Measurements from ENCODE around the gene LRRC53.

Gene LRRC53

GRCh38 chr1:74496669-74497068 is 15.7 kb downstream of the LRRC53 start:
- no peak for DNase-seq (ENCODE audit: low spot score)

DNA sequence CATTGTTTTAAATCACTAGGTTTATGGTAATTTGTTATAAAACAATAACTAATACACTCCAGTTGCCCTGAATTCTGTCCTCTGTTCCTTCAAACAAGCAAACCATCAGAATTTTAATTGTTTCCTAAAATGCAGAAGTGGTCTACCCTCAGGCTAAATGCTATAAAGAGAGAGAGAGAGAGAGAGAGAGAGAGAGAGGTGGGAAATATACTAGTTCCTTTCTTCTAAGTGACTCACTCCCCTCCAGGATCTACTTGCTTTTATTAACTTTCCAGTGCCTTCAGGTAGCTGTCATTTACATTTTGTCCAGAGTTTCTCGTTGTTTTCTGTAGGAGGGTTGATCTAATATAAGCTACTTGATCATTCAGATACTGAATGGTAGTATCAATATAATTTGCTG is 26.4 kb downstream of the LRRC53 start:
- no peak for DNase-seq (ENCODE audit: low spot score)

GRCh38 chr1:74485622-74486021 is 26.8 kb downstream of the LRRC53 start:
- DNase-seq (ENCODE audit: low spot score): no peak

DNA sequence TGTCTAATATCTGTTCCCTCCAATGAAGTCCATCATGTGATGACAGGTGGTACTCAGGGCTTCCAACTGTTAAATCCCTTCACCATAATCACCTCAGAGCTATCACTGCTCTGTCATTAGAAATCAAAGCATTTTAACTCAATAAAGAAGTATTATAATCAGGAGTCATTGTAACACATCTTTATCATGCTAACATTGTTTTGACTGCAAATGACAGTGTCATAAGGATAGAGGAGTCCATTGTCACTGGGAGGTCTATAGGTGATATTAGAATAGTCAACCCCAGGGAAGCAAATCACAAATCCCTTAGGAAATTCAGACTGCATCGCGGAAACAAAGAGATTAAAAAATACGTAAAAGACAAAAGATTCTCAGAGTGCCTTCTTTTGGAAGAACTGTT is 30.8 kb downstream of the LRRC53 start:
- no peak for DNase-seq (ENCODE audit: low spot score)

- DNase-seq (ENCODE audit: low spot score): no peak
Measured at GRCh38 chr1:74480068-74480467, 32.3 kb downstream of the LRRC53 start.

DNA sequence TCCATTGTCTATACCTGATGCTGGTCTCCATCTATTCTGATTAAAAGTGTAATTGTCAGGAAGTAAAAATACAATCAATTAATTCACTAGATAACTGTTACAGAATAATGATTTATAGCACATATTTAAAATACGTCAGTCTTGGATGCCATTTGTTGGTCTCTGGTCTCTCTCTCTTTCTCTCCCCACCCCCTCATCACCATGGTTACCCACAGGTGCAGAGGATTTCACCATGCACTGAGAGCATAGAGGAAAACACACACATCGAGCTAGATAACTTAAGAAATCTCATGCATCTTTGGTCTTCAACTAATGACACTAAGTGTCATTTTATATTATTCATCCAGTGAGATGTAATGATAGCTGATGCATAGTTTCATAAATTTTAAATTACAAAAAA is 33.4 kb downstream of the LRRC53 start:
- no peak for DNase-seq (ENCODE audit: low spot score)

GRCh38 chr1:74474585-74474984 is 37.8 kb downstream of the LRRC53 start:
- DNase-seq (ENCODE audit: low spot score): no peak

GRCh38 chr1:74471470-74471869 is 40.9 kb downstream of the LRRC53 start:
- DNase-seq (ENCODE audit: low spot score): no peak

DNA sequence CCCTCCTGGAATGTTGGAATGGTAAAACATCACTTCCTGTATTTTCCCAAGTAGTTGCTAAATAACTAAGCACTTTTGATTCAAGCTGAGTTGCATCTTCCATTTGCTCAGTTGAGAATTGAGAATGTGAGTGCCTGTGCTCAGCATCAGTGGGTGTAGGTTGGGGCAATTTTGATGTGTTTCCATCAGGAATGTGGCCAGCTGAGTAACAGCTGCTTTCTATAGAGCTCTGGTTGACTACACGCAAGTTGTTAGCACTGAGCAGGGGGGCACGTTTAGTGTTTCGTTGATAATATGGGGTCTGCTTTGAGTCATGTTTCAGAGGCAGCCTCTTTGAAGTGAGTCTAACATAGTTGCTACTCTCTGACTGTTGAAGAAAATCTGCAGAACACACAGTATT is 41.5 kb downstream of the LRRC53 start:
- no peak for DNase-seq (ENCODE audit: low spot score)

DNA sequence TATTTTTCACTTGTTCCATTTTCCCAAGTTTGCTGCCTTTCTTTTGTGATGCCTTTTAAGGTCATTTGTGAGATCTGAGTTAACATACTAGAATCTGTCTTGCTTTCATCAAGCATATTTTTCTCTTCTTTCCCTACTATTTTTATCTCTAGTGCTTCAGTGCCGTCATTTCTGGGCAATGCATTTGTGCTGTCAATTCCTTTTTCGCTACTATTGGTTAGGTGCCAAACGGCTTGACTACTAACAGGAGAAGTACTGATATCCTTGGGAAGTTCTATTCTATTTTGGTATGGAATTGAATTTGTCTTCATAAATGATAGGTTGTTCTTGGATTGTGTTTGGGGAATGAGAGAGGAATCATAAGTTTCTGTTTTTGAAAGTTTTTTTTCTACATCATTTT is 42.2 kb downstream of the LRRC53 start:
- no peak for DNase-seq (ENCODE audit: low spot score)

GRCh38 chr1:74468982-74469603 is 43.3 kb downstream of the LRRC53 start:
- no peak for DNase-seq (ENCODE audit: low spot score)

GRCh38 chr1:74467786-74468377 is 44.5 kb downstream of the LRRC53 start:
- DNase-seq (ENCODE audit: low spot score): no peak

DNA sequence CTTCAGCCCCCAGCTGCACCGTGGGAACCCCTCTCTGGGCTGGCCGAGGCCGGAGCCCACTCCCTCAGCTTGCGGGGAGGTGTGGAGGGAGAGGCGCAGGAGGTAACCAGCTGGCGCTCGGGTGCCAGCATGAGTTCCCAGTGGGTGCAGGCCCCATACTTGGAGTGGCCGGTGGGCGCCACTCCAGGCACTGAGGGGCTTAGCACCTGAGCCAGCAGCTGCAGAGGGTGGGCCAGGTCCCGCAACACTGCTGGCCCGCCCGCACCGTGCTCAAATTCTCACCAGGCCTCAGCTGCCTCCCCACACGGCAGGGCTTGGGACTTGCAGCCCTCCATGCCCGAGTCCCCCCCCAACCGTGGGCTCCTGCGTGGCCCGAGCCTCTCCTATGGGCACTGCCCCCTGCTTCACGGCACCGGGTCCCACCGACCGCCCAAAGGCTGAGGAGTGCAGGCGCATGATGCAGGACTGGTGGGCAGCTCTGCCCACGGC is 47.2 kb downstream of the LRRC53 start:
- DNase-seq (ENCODE audit: low spot score): no peak

GRCh38 chr1:74464037-74464436 is 48.4 kb downstream of the LRRC53 start:
- no peak for DNase-seq (ENCODE audit: low spot score)

DNA sequence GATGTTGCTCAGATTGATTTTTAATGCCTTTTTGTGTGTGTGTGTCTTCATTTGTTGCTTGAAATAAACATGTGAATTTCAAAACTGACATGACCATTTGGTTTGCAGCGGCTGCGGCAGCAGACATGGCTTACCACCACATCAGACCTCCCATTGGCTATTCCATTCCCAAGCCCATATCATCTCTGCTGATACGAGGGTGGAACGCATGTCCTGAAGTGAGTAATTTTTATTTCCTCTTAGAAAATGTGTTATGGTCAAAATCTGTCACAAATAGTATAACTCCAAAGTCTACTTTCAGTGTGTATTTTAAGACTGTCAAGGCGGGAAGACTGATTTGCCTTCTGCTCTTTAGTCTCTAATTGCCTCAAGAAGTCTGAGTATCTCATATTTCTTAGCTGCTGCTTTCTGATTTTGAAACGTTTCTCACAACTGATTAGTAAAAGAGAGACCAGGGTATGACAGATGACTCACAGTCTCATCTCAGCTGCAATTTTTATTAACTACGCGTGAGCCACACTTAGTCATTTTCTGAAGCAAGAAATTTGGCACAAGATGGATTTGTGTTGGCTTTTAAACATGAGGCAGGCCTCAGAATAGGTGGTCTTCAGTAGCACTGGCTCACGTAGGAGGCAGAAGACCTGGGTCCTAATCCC is 49.0 kb downstream of the LRRC53 start:
- no peak for DNase-seq (ENCODE audit: low spot score)

DNA sequence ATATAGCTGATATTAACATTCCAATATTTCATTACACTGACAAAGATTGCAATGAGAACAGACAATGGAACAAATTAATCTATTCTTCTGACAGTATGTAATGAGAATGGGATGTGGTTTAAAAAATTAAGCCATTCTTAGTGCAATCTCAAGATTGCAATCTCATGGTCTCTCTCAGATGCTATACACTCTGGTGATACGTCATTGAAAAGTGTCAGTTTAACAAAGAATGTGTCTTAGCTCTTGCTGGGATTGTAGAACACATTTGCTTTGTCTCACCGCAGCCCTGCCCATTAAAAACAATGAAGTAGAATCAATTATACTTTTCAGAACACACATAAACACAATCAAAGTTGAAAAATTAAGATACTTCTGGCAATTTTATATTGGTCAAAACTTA is 55.2 kb downstream of the LRRC53 start:
- DNase-seq (ENCODE audit: low spot score): no peak

GRCh38 chr1:74455390-74455789 is 57.0 kb downstream of the LRRC53 start:
- DNase-seq (ENCODE audit: low spot score): no peak

DNA sequence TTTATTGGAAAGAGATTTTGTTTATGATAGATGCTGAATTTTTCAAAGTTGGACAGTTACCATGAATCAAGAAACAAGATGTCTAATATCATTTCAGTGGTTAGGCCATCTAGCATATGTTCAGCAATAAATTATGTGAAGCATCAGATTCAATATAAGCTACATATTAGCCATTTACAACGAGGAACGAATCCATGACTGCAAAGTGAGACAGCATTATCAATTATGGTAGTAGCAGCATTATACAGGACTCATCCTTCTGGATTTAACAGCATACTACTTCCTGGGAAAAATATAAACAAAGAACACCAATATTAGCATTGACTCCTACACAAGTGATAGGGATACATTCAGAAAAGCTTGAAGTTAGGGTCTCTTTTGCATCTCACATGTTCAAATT is 59.1 kb downstream of the LRRC53 start:
- DNase-seq (ENCODE audit: low spot score): no peak

DNA sequence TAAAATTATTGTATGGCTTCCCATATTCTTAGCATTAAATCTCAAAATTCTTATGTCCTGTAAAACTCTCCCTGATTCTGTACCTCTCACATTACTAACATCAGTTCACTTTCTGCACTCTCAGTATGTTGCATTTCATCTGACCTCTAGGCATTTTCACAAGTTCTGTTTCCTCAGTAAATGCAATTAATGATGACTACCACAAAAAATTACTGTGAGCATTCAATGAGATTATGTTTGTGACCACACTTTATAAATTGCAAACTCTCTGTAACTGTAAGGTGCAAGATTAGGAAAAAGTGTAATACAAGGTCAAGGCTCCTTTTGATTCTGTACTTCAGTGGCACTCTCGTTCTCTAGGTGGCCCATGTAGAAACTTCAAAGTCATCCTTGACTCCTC is 60.4 kb downstream of the LRRC53 start:
- no peak for DNase-seq (ENCODE audit: low spot score)

- DNase-seq (ENCODE audit: low spot score): no peak
Measured at GRCh38 chr1:74437035-74437434, 75.4 kb downstream of the LRRC53 start.

- no peak for DNase-seq (ENCODE audit: low spot score)
Measured at GRCh38 chr1:74436078-74436477, 76.3 kb downstream of the LRRC53 start.

DNA sequence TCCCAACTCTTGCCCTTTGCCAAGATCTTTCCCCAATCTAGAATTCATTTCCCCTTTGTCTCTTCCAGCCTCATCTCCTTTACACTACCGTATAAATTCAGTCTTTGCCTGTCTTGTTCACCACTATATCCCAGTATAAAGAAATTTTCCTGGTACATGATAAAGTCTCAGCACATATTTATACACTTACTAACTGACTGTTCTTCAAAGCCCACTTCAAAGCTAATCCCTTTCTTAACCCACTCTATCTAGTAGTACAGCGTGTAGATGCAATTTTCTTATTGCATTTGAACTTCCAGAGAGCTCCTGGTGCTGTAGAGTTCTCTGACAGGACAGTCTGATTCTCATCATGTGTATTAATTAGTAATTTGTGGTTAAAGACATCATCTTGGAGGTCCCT is 78.1 kb downstream of the LRRC53 start:
- DNase-seq (ENCODE audit: low spot score): no peak

- DNase-seq (ENCODE audit: low spot score): no peak
Measured at GRCh38 chr1:74432325-74432724, 80.1 kb downstream of the LRRC53 start.

DNA sequence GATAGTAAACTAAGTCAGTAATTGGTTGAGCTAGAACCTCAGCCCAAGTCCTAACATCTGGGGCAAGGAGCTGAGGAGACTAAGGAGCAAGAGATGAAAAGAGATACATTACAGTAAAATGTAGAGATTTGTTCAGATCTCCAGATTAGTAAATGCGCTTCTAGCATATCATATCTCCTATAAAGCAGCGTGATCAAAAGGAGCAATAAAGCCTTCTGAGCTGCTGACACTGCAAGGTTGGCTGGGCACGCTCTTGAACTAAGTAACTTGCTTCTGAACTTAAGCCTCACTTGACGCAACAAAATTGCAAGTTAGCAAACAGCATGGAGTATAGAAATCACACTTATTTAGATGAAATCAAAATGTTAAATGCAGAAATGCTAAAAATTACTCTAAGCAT is 80.9 kb downstream of the LRRC53 start:
- DNase-seq (ENCODE audit: low spot score): no peak
